A673 (cell line): ENCODE results near the gene GRIFIN. TPM values are rescaled to one million over a fixed set of nuclear protein-coding genes. Genes with fewer than 3 reads are reported as not detected.

ENCODE experiments used
- BruUV-seq: library from RNA; stranded (reverse); fragments of 400-500 nt; replicated peaks from 2 replicates; lab custom pipeline; 2021; lab: Mats Ljungman, UMichigan
- CTCF ChIA-PET: fragments of 300-600 bp; sonication (Branson Sonifier 250); formaldehyde crosslinking; loops from one replicate; lab custom pipeline; 2022; ENCODE audit warnings: antibody characterized with exemption; lab: Charles Lee
- POLR2A ChIA-PET: fragments of 300-600 bp; sonication (Branson Sonifier 250); formaldehyde crosslinking; loops from one replicate; lab custom pipeline; 2022; ENCODE audit warnings: antibody characterized with exemption; ENCODE audit not compliant: low non-redundant PET; lab: Charles Lee
- DNase-seq: peaks from one replicate; pipeline ENCODE4 v3.0.0-alpha.2; 2015; ENCODE audit warnings: low spot score
- H3K27ac ChIP-seq: fragments of 200-600 bp; sonication (generic); 2 replicates; pipeline ENCODE4 v1.5.1; 2016; ENCODE audit warnings: mixed run types, low read depth, mild to moderate bottlenecking, mixed read lengths, antibody characterized with exemption, low read length; ENCODE audit not compliant: poor library complexity, severe bottlenecking
- H3K27me3 ChIP-seq: fragments of 200-600 bp; sonication (generic); replicated peaks from 2 replicates; pipeline ENCODE4 v1.6.1; 2017; ENCODE audit warnings: mixed run types, low read depth, mild to moderate bottlenecking, mixed read lengths, antibody characterized with exemption, low read length; ENCODE audit not compliant: insufficient read depth, poor library complexity
- H3K36me3 ChIP-seq: fragments of 200-600 bp; sonication (generic); 2 replicates; pipeline ENCODE4 v1.6.1; 2016; ENCODE audit warnings: mixed run types, mild to moderate bottlenecking, mixed read lengths, antibody characterized with exemption, low read length; ENCODE audit not compliant: insufficient read depth, poor library complexity, severe bottlenecking
- H3K4me1 ChIP-seq: fragments of 200-600 bp; sonication (generic); 2 replicates; pipeline ENCODE4 v1.6.1; 2017; ENCODE audit warnings: mixed run types, mild to moderate bottlenecking, mixed read lengths, antibody characterized with exemption, low read length; ENCODE audit not compliant: insufficient read depth, poor library complexity, severe bottlenecking
- H3K4me3 ChIP-seq: fragments of 200-600 bp; sonication (generic); 2 replicates; pipeline ENCODE4 v1.5.1; 2016; ENCODE audit warnings: low read depth, mixed run types, mild to moderate bottlenecking, mixed read lengths, low read length; ENCODE audit not compliant: poor library complexity, severe bottlenecking
- H3K9me3 ChIP-seq: fragments of 200-600 bp; sonication (generic); 2 replicates; pipeline ENCODE4 v1.6.1; 2016; ENCODE audit warnings: mixed run types, low read depth, mild to moderate bottlenecking, mixed read lengths, antibody characterized with exemption, low read length; ENCODE audit not compliant: poor library complexity, severe bottlenecking
- EZH2 ChIP-seq: fragments of 200-600 bp; sonication (generic); IDR thresholded peaks from 2 replicates; pipeline ENCODE4 v1.6.1; 2017; ENCODE audit warnings: borderline replicate concordance, low read depth, mild to moderate bottlenecking, mixed read lengths, antibody characterized with exemption, low read length; ENCODE audit not compliant: poor library complexity, severe bottlenecking
- intact Hi-C: fragments of 100-400 bp; cut with micrococcal nuclease; formaldehyde crosslinking; loops from one replicate; pipeline ENCODE4 v1.10.0; 2022; ENCODE audit not compliant: unreplicated experiment
- total RNA-seq: library from RNA; stranded (reverse); gene quantifications from 2 replicates; pipeline ENCODE4 v1.2.3, GENCODE V29; 2021
- TF ChIP-seq, protein P1 (sequence below): fragments of 300-800, 200-600 bp; sonication (generic); conservative IDR thresholded peaks from 2 replicates; pipeline ENCODE4 v1.5.1; 2017; ENCODE audit warnings: low read depth, mild to moderate bottlenecking, antibody characterized with exemption, low read length, moderate library complexity, mixed read lengths

GRIFIN gene
- total RNA-seq, 1 experiment from 2014 or later = not detected

DNA sequence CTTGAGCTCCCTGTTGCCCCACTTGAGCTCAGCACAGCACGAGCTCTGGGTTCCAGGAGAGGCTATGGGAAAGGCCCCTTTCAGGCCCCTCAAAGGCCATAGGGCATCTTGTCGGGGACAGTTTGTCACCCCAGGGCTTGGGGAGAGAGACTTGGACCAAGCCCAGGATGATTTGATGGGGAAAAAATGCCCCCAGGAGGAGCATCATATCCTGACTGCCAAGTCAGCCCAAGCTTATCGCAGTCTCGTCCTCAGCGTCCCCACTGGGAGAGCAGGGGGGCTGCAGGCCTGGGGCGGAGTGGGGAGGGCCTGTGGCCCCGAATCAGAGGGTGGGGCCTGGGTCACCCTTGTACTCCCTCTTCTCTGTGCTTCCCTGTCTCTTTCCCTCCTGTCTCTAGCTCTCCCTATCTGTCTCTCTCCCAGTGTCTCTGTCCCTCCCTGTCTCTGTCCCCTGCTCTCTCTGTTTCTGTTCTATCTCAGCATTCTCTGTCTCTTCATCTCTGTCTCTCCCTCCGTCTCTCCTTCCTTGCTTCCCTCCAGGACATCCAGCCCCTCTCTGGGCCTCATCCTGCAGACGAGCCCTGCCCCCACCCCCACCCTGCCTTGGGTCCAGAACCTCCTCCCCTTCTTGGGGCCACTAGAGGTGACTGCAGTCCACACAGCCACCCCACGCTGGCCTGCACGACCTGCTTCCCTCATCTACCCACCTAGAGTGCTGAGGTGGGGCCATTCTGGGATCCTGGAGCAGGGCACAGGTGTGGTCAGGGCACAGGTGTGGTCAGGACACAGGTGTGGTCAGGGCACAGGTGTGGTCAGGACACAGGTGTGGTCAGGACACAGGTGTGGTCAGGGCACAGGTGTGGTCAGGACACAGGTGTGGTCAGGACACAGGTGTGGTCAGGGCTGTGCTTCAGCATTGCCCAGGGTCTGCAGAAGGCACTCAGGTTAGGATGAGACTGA lies 17.3 kb upstream of the GRIFIN start:
- CTCF ChIA-PET = no interaction called here
- intact Hi-C loops = no loop called here
- Histone ChIP-seq H3K4me1 (peaks cover 27% of the 10 kb centered on the region), H3K36me3 (no peaks in the 10 kb centered on the region), H3K9me3 (no peaks in the 10 kb centered on the region), H3K27me3 (no peaks in the 10 kb centered on the region), H3K4me3 (no peak overlapping the region), H3K27ac (no peak overlapping the region)
- POLR2A ChIA-PET = interaction anchor here (0.6 kb wide), 1 partner anchor 158 kb away, joined by 3 read pairs; no protein-coding TSS in a partner anchor
- BruUV-seq = no TSS peak
- DNase-seq = no peak
- TF ChIP-seq, protein P1, sequence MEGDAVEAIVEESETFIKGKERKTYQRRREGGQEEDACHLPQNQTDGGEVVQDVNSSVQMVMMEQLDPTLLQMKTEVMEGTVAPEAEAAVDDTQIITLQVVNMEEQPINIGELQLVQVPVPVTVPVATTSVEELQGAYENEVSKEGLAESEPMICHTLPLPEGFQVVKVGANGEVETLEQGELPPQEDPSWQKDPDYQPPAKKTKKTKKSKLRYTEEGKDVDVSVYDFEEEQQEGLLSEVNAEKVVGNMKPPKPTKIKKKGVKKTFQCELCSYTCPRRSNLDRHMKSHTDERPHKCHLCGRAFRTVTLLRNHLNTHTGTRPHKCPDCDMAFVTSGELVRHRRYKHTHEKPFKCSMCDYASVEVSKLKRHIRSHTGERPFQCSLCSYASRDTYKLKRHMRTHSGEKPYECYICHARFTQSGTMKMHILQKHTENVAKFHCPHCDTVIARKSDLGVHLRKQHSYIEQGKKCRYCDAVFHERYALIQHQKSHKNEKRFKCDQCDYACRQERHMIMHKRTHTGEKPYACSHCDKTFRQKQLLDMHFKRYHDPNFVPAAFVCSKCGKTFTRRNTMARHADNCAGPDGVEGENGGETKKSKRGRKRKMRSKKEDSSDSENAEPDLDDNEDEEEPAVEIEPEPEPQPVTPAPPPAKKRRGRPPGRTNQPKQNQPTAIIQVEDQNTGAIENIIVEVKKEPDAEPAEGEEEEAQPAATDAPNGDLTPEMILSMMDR = no peak
- no peak for TF ChIP-seq EZH2

DNA sequence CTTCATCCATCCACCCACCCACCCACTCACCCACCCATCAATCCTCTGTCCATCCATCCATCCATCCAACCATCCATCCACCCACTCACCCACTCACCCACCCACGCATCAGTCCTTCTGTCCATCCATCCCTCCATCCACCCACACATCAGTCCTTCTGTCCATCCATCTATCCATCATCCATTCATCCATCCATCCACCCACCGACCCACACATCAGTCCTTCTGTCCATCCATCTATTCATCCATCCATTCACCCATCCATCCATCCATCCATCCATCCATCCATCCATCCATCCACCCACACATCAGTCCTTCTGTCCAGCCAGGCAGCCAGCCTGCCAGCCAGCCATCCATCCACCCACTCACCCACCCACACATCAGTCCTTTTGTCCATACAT lies 15.8 kb upstream of the GRIFIN start:
- no peaks in the 10 kb centered on the region for H3K36me3 ChIP-seq
- no peak overlapping the region for H3K4me3 ChIP-seq
- CTCF ChIA-PET = no interaction called here
- DNase-seq = no peak
- POLR2A ChIA-PET = no interaction called here
- BruUV-seq = no TSS peak
- no peaks in the 10 kb centered on the region for H3K9me3 ChIP-seq
- no peak overlapping the region for H3K27ac ChIP-seq
- TF ChIP-seq EZH2 = no peak
- TF ChIP-seq, protein P1 = no peak
- intact Hi-C loops = no loop called here
- no peaks in the 10 kb centered on the region for H3K27me3 ChIP-seq
- H3K4me1 ChIP-seq = peaks cover 39% of the 10 kb centered on the region

GRCh38 chr7:2490181-2490651 lies 14.0 kb upstream of the GRIFIN start:
- TF ChIP-seq EZH2 = no peak
- TF ChIP-seq, protein P1 = no peak
- H3K4me1 ChIP-seq = peaks cover 26% of the 10 kb centered on the region
- ChIA-PET CTCF (no interaction called here), POLR2A (no interaction called here)
- peak overlapping the region; percentile 55 for H3K27ac ChIP-seq
- no peak for DNase-seq
- BruUV-seq = no TSS peak
- H3K9me3 ChIP-seq = no peaks in the 10 kb centered on the region
- H3K4me3 ChIP-seq = no peak overlapping the region
- intact Hi-C loops = no loop called here
- H3K27me3 ChIP-seq = no peaks in the 10 kb centered on the region
- H3K36me3 ChIP-seq = no peaks in the 10 kb centered on the region
